Liver (tissue), 9 donors: ENCODE measurements around the gene RERE. TPM values are rescaled to one million over a fixed set of nuclear protein-coding genes. Genes with fewer than 3 reads are reported as not detected.

Experiments used
- DNase-seq: peaks from one replicate; pipeline ENCODE4 v3.0.0-alpha.2; 2017; ENCODE audit warnings: low spot score
- H3K27ac ChIP-seq, 2 donors: one replicate each; pipeline ENCODE4 v1.7.0; 2013; ENCODE audit warnings: inconsistent platforms in 2 of 2, low read length in 2 of 2, control low read depth in 1 of 2, low read depth in 1 of 2, mild to moderate bottlenecking in 1 of 2
- H3K27me3 ChIP-seq, 4 donors: one replicate each; pipeline versions ENCODE4 v1.6.1 to v1.7.0; 2013; ENCODE audit warnings: low read length in 3 of 4, inconsistent platforms in 1 of 4, mild to moderate bottlenecking in 1 of 4, moderate library complexity in 1 of 4; ENCODE audit not compliant: control insufficient read depth in 4 of 4, insufficient read depth in 4 of 4
- H3K36me3 ChIP-seq, 4 donors: one replicate each; pipeline versions ENCODE4 v1.6.1 to v1.7.0; 2013; ENCODE audit warnings: low read length in 3 of 4, mild to moderate bottlenecking in 3 of 4, low read depth in 1 of 4, moderate library complexity in 1 of 4; ENCODE audit not compliant: control insufficient read depth in 4 of 4, insufficient read depth in 3 of 4
- H3K4me1 ChIP-seq, 4 donors: one replicate each; pipeline versions ENCODE4 v1.6.1 to v1.7.0; 2013; ENCODE audit warnings: low read length in 3 of 4, mild to moderate bottlenecking in 3 of 4, moderate library complexity in 1 of 4; ENCODE audit not compliant: control insufficient read depth in 4 of 4, insufficient read depth in 4 of 4
- H3K4me3 ChIP-seq, 3 donors: one replicate each; pipeline versions ENCODE4 v1.6.1 to v1.7.0; 2013; ENCODE audit warnings: low read length in 3 of 3, control low read depth in 1 of 3, low read depth in 1 of 3, mild to moderate bottlenecking in 1 of 3
- H3K9ac ChIP-seq, 2 donors: one replicate each; pipeline ENCODE4 v1.7.0; 2013; ENCODE audit warnings: low read length in 2 of 2, mild to moderate bottlenecking in 2 of 2, moderate library complexity in 2 of 2, control low read depth in 1 of 2, low read depth in 1 of 2
- H3K9me3 ChIP-seq, 4 donors: one replicate each; pipeline versions ENCODE4 v1.6.1 to v1.7.0; 2013; ENCODE audit warnings: low read length in 3 of 4; ENCODE audit not compliant: control insufficient read depth in 4 of 4
- EGR1 ChIP-seq, 2 donors: IDR thresholded peaks; 2 replicates each; pipeline ENCODE4 v1.6.1; 2016 to 2018; ENCODE audit warnings: antibody characterized with exemption in 2 of 2, low read depth in 2 of 2
- FOXA1 ChIP-seq: IDR thresholded peaks from 2 replicates; pipeline ENCODE4 v1.6.1; 2016; ENCODE audit warnings: antibody characterized with exemption
- FOXA2 ChIP-seq: IDR thresholded peaks from 2 replicates; pipeline ENCODE4 v1.6.1; 2016; ENCODE audit warnings: antibody characterized with exemption
- GABPA ChIP-seq, 2 donors: IDR thresholded peaks in 1 of 2; conservative IDR thresholded peaks in 1 of 2; 2 replicates each; pipeline ENCODE4 v1.6.1; 2016; ENCODE audit warnings: antibody characterized with exemption in 2 of 2, mild to moderate bottlenecking in 1 of 2, moderate library complexity in 1 of 2
- HNF4A ChIP-seq, 2 donors: conservative IDR thresholded peaks; 2 replicates each; pipeline ENCODE4 v1.6.1; 2016; ENCODE audit warnings: antibody characterized with exemption in 2 of 2, mild to moderate bottlenecking in 2 of 2
- HNF4G ChIP-seq: IDR thresholded peaks from 2 replicates; pipeline ENCODE4 v1.6.1; 2016; ENCODE audit warnings: antibody characterized with exemption
- JUND ChIP-seq, 2 donors: IDR thresholded peaks; 2 replicates each; pipeline ENCODE4 v1.6.1; 2016; ENCODE audit warnings: antibody characterized with exemption in 2 of 2
- NR2F2 ChIP-seq: IDR thresholded peaks from 2 replicates; pipeline ENCODE4 v1.6.1; 2016; ENCODE audit warnings: antibody characterized with exemption
- RAD21 ChIP-seq, 2 donors: IDR thresholded peaks; 2 replicates each; pipeline ENCODE4 v1.6.1; 2016; ENCODE audit warnings: antibody characterized with exemption in 2 of 2, mild to moderate bottlenecking in 2 of 2
- RXRA ChIP-seq, 2 donors: IDR thresholded peaks; 2 replicates each; pipeline ENCODE4 v1.6.1; 2017 to 2018; ENCODE audit warnings: antibody characterized with exemption in 2 of 2, mild to moderate bottlenecking in 1 of 2
- SP1 ChIP-seq: IDR thresholded peaks from 2 replicates; pipeline ENCODE4 v1.6.1; 2018; ENCODE audit warnings: antibody characterized with exemption, mild to moderate bottlenecking
- TAF1 ChIP-seq: conservative IDR thresholded peaks from 2 replicates; pipeline ENCODE4 v1.6.1; 2016; ENCODE audit warnings: antibody characterized with exemption, mild to moderate bottlenecking
- YY1 ChIP-seq: IDR thresholded peaks from 2 replicates; pipeline ENCODE4 v1.6.1; 2016; ENCODE audit warnings: antibody characterized with exemption, mild to moderate bottlenecking
- WGBS: extraction: QIAGEN DNeasy Blood & Tissue Kit; methylation state at CpG from one replicate; pipeline ENCODE4 v1.1.7; 2013; 5-methylcytosine and 5-hydroxymethylcytosine counted together
- polyA plus RNA-seq, 2 donors: library from polyadenylated mRNA; stranded (reverse) in 1 of 2; unstranded in 1 of 2; fragments of 200-250 nt in 1 of 2; fragments of >200 nt in 1 of 2; fragmentation: Nextera tagmentation in 1 of 2; extraction: Ambion mirVana in 1 of 2; gene quantifications; one replicate each; pipeline versions ENCODE4 v1.2.1 to v1.2.3, GENCODE V29; 2013 to 2015
- total RNA-seq, 2 donors: library from RNA; depleted of rRNA; stranded (reverse); fragments of >200 nt; gene quantifications; one replicate each; pipeline ENCODE4 v1.2.3, GENCODE V29; 2014
- TF ChIP-seq, protein P1 (sequence below): IDR thresholded peaks from 2 replicates; pipeline ENCODE4 v1.6.1; 2016; ENCODE audit warnings: antibody characterized with exemption
- TF ChIP-seq, protein P2 (sequence below): fragments of 150-350 bp; IDR thresholded peaks from 2 replicates; pipeline ENCODE4 v1.5.1; 2017; ENCODE audit warnings: improper control_type of control experiment, low read depth, low read length; ENCODE audit not compliant: missing input control
- TF ChIP-seq, protein P3 (sequence below): IDR thresholded peaks from 2 replicates; pipeline ENCODE4 v1.6.1; 2016; ENCODE audit warnings: antibody characterized with exemption, mild to moderate bottlenecking
- TF ChIP-seq, protein P4 (sequence below): IDR thresholded peaks from 2 replicates; pipeline ENCODE4 v1.6.1; 2016; ENCODE audit warnings: antibody characterized with exemption
- TF ChIP-seq, protein P5 (sequence below): IDR thresholded peaks from 2 replicates; pipeline ENCODE4 v1.6.1; 2016; ENCODE audit warnings: antibody characterized with exemption
- donor health status: healthy.
- donor health status: healthy.
- donor health status: healthy.
- donor health status: healthy.
- donor health status: healthy.

The RERE gene
- total and polyA plus RNA-seq, 4 donors: 9.8 to 49.1 (median 24.8) TPM

DNA sequence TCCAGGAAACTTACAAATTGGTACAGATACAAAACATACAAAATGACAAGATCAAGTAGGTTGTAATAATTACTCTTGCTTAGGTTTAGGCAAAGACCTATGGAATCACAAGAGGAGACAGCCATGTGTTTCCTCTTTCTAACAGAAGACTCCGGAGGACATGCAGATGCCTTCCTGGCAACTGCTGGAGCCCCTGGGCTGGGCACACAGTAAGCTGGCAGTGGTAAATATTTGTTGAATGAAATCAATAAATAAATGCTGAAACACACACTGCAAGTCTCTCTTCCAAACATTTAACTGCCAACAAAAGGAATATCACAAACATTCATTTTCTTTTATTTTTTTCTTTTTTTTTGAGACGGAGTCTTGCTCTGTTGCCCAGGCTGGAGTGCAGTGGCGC is 350.1 kb downstream of the RERE start:
- WGBS: 32% methylated on average over 3 of the region's 3 CpGs

More for the DNA sequence above, 350.1 kb downstream of the RERE start:
- Histone ChIP-seq H3K27me3 (no peaks in the 10 kb centered on the region), H3K36me3 (no peaks in the 10 kb centered on the region), H3K27ac (peak overlapping the region in 1 of 2 donors; percentile 10), H3K9me3 (no peaks in the 10 kb centered on the region), H3K4me3 (peak overlapping the region in 1 of 3 donors; percentile 22), H3K9ac (no peak overlapping the region), H3K4me1 (peaks cover 7 to 54% (median 46%) of the 10 kb centered on the region in 4 donors)
- DNase-seq: no peak
- TF ChIP-seq JUND (IDR thresholded peaks at IDR 0.05) (peak in 1 of 2 donors; percentile 24), TAF1 (no peak), FOXA1 (no peak), EGR1 (IDR thresholded peaks at IDR 0.05; ENCODE audit: low read depth in 2 of 2) (no peak), NR2F2 (no peak), SP1 (peak; percentile 14), HNF4A (conservative IDR thresholded peaks at IDR 0.05) (peak; percentile 23 to 44), YY1 (peak; percentile 28), HNF4G (no peak), RAD21 (IDR thresholded peaks at IDR 0.05) (peak in 1 of 2 donors; percentile 34), FOXA2 (peak; percentile 22), GABPA (IDR thresholded peaks at IDR 0.05 in 1 of 2, conservative IDR thresholded peaks at IDR 0.05 in 1 of 2) (no peak), RXRA (IDR thresholded peaks at IDR 0.05) (no peak)
- TF ChIP-seq, protein P1, sequence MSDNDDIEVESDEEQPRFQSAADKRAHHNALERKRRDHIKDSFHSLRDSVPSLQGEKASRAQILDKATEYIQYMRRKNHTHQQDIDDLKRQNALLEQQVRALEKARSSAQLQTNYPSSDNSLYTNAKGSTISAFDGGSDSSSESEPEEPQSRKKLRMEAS: no peak
- TF ChIP-seq, protein P2, sequence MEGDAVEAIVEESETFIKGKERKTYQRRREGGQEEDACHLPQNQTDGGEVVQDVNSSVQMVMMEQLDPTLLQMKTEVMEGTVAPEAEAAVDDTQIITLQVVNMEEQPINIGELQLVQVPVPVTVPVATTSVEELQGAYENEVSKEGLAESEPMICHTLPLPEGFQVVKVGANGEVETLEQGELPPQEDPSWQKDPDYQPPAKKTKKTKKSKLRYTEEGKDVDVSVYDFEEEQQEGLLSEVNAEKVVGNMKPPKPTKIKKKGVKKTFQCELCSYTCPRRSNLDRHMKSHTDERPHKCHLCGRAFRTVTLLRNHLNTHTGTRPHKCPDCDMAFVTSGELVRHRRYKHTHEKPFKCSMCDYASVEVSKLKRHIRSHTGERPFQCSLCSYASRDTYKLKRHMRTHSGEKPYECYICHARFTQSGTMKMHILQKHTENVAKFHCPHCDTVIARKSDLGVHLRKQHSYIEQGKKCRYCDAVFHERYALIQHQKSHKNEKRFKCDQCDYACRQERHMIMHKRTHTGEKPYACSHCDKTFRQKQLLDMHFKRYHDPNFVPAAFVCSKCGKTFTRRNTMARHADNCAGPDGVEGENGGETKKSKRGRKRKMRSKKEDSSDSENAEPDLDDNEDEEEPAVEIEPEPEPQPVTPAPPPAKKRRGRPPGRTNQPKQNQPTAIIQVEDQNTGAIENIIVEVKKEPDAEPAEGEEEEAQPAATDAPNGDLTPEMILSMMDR: no peak
- TF ChIP-seq, protein P3, sequence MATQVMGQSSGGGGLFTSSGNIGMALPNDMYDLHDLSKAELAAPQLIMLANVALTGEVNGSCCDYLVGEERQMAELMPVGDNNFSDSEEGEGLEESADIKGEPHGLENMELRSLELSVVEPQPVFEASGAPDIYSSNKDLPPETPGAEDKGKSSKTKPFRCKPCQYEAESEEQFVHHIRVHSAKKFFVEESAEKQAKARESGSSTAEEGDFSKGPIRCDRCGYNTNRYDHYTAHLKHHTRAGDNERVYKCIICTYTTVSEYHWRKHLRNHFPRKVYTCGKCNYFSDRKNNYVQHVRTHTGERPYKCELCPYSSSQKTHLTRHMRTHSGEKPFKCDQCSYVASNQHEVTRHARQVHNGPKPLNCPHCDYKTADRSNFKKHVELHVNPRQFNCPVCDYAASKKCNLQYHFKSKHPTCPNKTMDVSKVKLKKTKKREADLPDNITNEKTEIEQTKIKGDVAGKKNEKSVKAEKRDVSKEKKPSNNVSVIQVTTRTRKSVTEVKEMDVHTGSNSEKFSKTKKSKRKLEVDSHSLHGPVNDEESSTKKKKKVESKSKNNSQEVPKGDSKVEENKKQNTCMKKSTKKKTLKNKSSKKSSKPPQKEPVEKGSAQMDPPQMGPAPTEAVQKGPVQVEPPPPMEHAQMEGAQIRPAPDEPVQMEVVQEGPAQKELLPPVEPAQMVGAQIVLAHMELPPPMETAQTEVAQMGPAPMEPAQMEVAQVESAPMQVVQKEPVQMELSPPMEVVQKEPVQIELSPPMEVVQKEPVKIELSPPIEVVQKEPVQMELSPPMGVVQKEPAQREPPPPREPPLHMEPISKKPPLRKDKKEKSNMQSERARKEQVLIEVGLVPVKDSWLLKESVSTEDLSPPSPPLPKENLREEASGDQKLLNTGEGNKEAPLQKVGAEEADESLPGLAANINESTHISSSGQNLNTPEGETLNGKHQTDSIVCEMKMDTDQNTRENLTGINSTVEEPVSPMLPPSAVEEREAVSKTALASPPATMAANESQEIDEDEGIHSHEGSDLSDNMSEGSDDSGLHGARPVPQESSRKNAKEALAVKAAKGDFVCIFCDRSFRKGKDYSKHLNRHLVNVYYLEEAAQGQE: no peak
- TF ChIP-seq, protein P4, sequence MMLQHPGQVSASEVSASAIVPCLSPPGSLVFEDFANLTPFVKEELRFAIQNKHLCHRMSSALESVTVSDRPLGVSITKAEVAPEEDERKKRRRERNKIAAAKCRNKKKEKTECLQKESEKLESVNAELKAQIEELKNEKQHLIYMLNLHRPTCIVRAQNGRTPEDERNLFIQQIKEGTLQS: no peak
- TF ChIP-seq, protein P5, sequence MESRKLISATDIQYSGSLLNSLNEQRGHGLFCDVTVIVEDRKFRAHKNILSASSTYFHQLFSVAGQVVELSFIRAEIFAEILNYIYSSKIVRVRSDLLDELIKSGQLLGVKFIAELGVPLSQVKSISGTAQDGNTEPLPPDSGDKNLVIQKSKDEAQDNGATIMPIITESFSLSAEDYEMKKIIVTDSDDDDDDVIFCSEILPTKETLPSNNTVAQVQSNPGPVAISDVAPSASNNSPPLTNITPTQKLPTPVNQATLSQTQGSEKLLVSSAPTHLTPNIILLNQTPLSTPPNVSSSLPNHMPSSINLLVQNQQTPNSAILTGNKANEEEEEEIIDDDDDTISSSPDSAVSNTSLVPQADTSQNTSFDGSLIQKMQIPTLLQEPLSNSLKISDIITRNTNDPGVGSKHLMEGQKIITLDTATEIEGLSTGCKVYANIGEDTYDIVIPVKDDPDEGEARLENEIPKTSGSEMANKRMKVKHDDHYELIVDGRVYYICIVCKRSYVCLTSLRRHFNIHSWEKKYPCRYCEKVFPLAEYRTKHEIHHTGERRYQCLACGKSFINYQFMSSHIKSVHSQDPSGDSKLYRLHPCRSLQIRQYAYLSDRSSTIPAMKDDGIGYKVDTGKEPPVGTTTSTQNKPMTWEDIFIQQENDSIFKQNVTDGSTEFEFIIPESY: no peak
